Measurements from ENCODE around the gene FBXO46.

The FBXO46 gene

GRCh38 chr19:45768984-45769782, 38.5 kb upstream of the FBXO46 start, which contains the start of gene SIX5:
SIX5 (minus strand) TSS chr19:45769252; CDS start chr19:45768844, 408 bp downstream.
- DNase-seq (ENCODE audit: extremely low read depth, low read depth) = peak; percentile 90
- peak within 1 kb of the TSS; percentile 77 for H3K4me3 ChIP-seq (replicated peaks; ENCODE audit: low read depth, low read length)
- no peak for TF ChIP-seq CTCF (IDR thresholded peaks at IDR 0.05; ENCODE audit: low read depth, low read length, missing control alignments)

GRCh38 chr19:45768655-45768983, 37.9 kb upstream of the FBXO46 start:
- DNase-seq (ENCODE audit: extremely low read depth, low read depth) = no peak
- peak overlapping the region; percentile 77 for H3K4me3 ChIP-seq (replicated peaks; ENCODE audit: low read depth, low read length)
- no peak for TF ChIP-seq CTCF (IDR thresholded peaks at IDR 0.05; ENCODE audit: low read depth, low read length, missing control alignments)

- peak overlapping the region; percentile 77 for H3K4me3 ChIP-seq (replicated peaks; ENCODE audit: low read depth, low read length)
- DNase-seq (ENCODE audit: extremely low read depth, low read depth) = no peak
- no peak for TF ChIP-seq CTCF (IDR thresholded peaks at IDR 0.05; ENCODE audit: low read depth, low read length, missing control alignments)
Observed at GRCh38 chr19:45767881-45768654, 37.4 kb upstream of the FBXO46 start.

GRCh38 chr19:45767410-45767880, 36.7 kb upstream of the FBXO46 start:
- no peak for TF ChIP-seq CTCF (IDR thresholded peaks at IDR 0.05; ENCODE audit: low read depth, low read length, missing control alignments)
- no peak for DNase-seq (ENCODE audit: extremely low read depth, low read depth)
- H3K4me3 ChIP-seq (replicated peaks; ENCODE audit: low read depth, low read length) = peak overlapping the region; percentile 77

GRCh38 chr19:45766869-45767346, 36.2 kb upstream of the FBXO46 start:
- no peak for TF ChIP-seq CTCF (IDR thresholded peaks at IDR 0.05; ENCODE audit: low read depth, low read length, missing control alignments)
- H3K4me3 ChIP-seq (replicated peaks; ENCODE audit: low read depth, low read length) = peak overlapping the region; percentile 77
- DNase-seq (ENCODE audit: extremely low read depth, low read depth) = no peak

- H3K4me3 ChIP-seq (replicated peaks; ENCODE audit: low read depth, low read length) = peak overlapping the region; percentile 77
- no peak for TF ChIP-seq CTCF (IDR thresholded peaks at IDR 0.05; ENCODE audit: low read depth, low read length, missing control alignments)
- DNase-seq (ENCODE audit: extremely low read depth, low read depth) = no peak
Observed at GRCh38 chr19:45766296-45766868, 35.7 kb upstream of the FBXO46 start.

All from HFF-Myc (cell line).